ENCODE results near the gene DNASE2. TPM values are rescaled to one million over a fixed set of nuclear protein-coding genes. Genes with fewer than 3 reads are reported as not detected.

Gene DNASE2
- total RNA-seq, 1 experiment from 2014 or later = 35.7 TPM

GRCh38 chr19:12837225-12837624, 44.0 kb downstream of the DNASE2 start:
- Mint-ChIP-seq H3K27ac (no peak overlapping the region), H3K27me3 (ENCODE audit: low read depth) (peaks cover 43% of the 10 kb centered on the region), H3K9me3 (no peaks in the 10 kb centered on the region), H3K4me3 (peak overlapping the region; percentile 64), H3K4me1 (peaks cover 47% of the 10 kb centered on the region), H3K36me3 (no peaks in the 10 kb centered on the region)
- TF ChIP-seq E2F4 (CRISPR knock-in tag; IDR thresholded peaks at IDR 0.05; ENCODE audit: borderline replicate concordance, low read depth) = no peak
- TF ChIP-seq ZNF232 (CRISPR knock-in tag; IDR thresholded peaks at IDR 0.05) = no peak
- TF ChIP-seq SMAD4 (CRISPR knock-in tag; IDR thresholded peaks at IDR 0.05) = no peak
- TF ChIP-seq NR3C1 (CRISPR knock-in tag; conservative IDR thresholded peaks at IDR 0.05; ENCODE audit: low read depth) = no peak
- no peak for TF ChIP-seq SP1 (CRISPR knock-in tag; conservative IDR thresholded peaks at IDR 0.05)
- no peak for TF ChIP-seq MLX (CRISPR knock-in tag; IDR thresholded peaks at IDR 0.05)
- TF ChIP-seq ZNF423 (CRISPR knock-in tag; IDR thresholded peaks at IDR 0.05) = no peak
- no peak for TF ChIP-seq NFE2L1 (CRISPR knock-in tag; IDR thresholded peaks at IDR 0.05)
- no peak for TF ChIP-seq ETV6 (CRISPR knock-in tag; IDR thresholded peaks at IDR 0.05)
- TF ChIP-seq ZBTB43 (CRISPR knock-in tag; IDR thresholded peaks at IDR 0.05) = no peak
- no peak for TF ChIP-seq MXD4 (CRISPR knock-in tag; IDR thresholded peaks at IDR 0.05; ENCODE audit: borderline replicate concordance)
- no peak for TF ChIP-seq ATF1 (CRISPR knock-in tag; IDR thresholded peaks at IDR 0.05)
- TF ChIP-seq NR1H2 (CRISPR knock-in tag; IDR thresholded peaks at IDR 0.05) = no peak
- TF ChIP-seq HMGA2 (CRISPR knock-in tag; IDR thresholded peaks at IDR 0.05) = no peak
- TF ChIP-seq ELF4 (CRISPR knock-in tag; IDR thresholded peaks at IDR 0.05; ENCODE audit: low read depth) = no peak
- TF ChIP-seq RORB (CRISPR knock-in tag; IDR thresholded peaks at IDR 0.05) = no peak
- no peak for TF ChIP-seq TEAD1 (CRISPR knock-in tag; IDR thresholded peaks at IDR 0.05)
- DNase-seq (ENCODE audit: low spot score) = no peak
- ChIA-PET POLR2A (no interaction called here), CTCF (interaction anchor here (0.6 to 1.3 kb wide), 3 partner anchors 9 to 33 kb away, joined by 3 to 5 read pairs (median 5); no protein-coding TSS in a partner anchor)
- ATAC-seq = no peak

GRCh38 chr19:12836529-12836863, 44.8 kb downstream of the DNASE2 start:
- DNase-seq (ENCODE audit: low spot score) = no peak
- POLR2A ChIA-PET = no interaction called here
- TF ChIP-seq CDX4 (CRISPR knock-in tag; IDR thresholded peaks at IDR 0.05; ENCODE audit: borderline replicate concordance) (no peak), ERG (CRISPR knock-in tag; IDR thresholded peaks at IDR 0.05) (no peak), E2F5 (CRISPR knock-in tag; IDR thresholded peaks at IDR 0.05) (no peak), CBFB (CRISPR knock-in tag; IDR thresholded peaks at IDR 0.05; ENCODE audit: low read depth) (no peak), TP53 (CRISPR knock-in tag; IDR thresholded peaks at IDR 0.05) (no peak), ESRRA (CRISPR knock-in tag; IDR thresholded peaks at IDR 0.05; ENCODE audit: borderline replicate concordance) (no peak), ZNF219 (CRISPR knock-in tag; IDR thresholded peaks at IDR 0.05; ENCODE audit: borderline replicate concordance) (no peak), PRDM15 (CRISPR knock-in tag; IDR thresholded peaks at IDR 0.05) (no peak), ZBTB21 (CRISPR knock-in tag; IDR thresholded peaks at IDR 0.05; ENCODE audit: borderline replicate concordance) (no peak), ZNF317 (CRISPR knock-in tag; IDR thresholded peaks at IDR 0.05; ENCODE audit: borderline replicate concordance, low read depth) (no peak), ZNF263 (CRISPR knock-in tag; IDR thresholded peaks at IDR 0.05; ENCODE audit: low read depth) (no peak), PRRX2 (CRISPR knock-in tag; IDR thresholded peaks at IDR 0.05) (no peak)

More at GRCh38 chr19:12836529-12836863, 44.8 kb downstream of the DNASE2 start:
- CTCF ChIA-PET = interaction anchor here (0.6 to 1.3 kb wide), 3 partner anchors 8 to 34 kb away, joined by 3 to 5 read pairs (median 5); no protein-coding TSS in a partner anchor
- Mint-ChIP-seq H3K4me1 (peaks cover 42% of the 10 kb centered on the region), H3K27me3 (ENCODE audit: low read depth) (peaks cover 50% of the 10 kb centered on the region), H3K27ac (peak overlapping the region; percentile 95), H3K36me3 (no peaks in the 10 kb centered on the region), H3K4me3 (peak overlapping the region; percentile 70), H3K9me3 (no peaks in the 10 kb centered on the region)
- no peak for ATAC-seq
